ENCODE measurements around the gene SGCE.

DNA sequence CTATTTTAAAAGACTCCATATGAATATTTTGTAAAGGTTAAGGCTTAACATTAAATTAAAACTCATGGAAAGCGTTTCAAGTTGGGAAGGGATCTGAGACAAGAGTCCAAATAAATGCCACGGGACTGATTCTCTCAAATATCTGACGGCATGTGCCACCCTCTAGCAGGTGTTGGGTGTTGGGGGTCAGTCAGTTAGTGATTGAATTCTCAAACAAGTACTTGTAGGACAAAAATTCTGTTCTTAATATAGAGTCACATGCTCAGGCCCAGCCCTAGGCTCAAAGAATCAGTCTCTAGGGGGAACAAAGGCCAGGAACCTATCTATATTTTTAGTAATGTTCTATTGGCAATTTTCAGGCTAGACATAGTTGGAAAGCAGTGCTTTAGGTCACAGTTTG is 39.1 kb downstream of the SGCE start:
- TF ChIP-seq POLR2AphosphoS5 (IDR thresholded peaks at IDR 0.05; ENCODE audit: insufficient read depth in 1 of 2, low read depth in 1 of 2) (no peak), POLR2A (IDR thresholded peaks at IDR 0.05) (no peak)

Data from vagina (tissue), 2 donors.